HG03565 (cell line): ENCODE data around the gene DYRK2.
A peak's percentile ranks its signal among the peaks of the same experiment; 100 is the strongest.

Experiments used
- ATAC-seq: cut with Tn5 transposase; IDR thresholded peaks from one replicate; pipeline ENCODE4 v1.9.1; 2021; ENCODE audit warnings: mild to moderate bottlenecking, moderate library complexity; ENCODE audit not compliant: unreplicated experiment

Gene DYRK2

DNA sequence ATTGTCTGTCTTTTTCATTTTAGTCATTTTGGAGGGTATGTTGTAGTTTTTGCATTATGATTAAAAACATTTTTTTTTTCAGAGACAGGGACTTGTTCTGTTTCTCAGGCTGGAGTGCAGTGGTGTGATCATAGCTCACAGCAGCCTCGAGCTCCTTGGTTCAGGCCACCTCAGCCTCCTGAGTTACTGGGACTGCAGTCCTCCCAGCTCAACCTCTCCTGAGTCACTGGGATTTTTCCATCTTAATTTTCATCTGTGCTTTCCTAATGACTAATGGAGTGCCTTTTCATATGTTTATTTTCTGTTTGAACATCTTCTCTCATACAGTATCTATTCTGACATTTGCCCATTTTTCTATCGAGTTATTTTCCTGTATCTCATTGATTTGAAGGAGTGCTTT, 52.6 kb downstream of the DYRK2 start:
- no peak for ATAC-seq

DNA sequence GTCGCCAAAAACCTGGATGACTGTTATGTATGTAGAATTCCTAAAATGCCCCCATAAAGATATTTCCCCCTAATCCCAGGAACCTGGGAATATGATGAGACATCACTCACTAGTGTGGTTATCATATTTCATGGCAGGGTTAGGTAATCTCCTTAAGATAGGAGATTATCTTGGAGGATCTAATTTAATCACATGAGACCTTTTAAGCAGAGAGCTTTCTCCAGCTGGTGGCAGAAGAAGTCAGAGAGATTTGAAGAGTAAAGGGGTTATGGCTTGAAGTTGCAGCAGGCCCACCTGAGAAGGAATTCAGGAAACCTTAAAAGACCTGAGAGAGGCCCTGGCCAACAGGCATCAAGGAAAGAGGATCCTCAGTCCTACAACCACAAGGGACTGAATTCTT, 53.6 kb downstream of the DYRK2 start:
- ATAC-seq, result no peak

DNA sequence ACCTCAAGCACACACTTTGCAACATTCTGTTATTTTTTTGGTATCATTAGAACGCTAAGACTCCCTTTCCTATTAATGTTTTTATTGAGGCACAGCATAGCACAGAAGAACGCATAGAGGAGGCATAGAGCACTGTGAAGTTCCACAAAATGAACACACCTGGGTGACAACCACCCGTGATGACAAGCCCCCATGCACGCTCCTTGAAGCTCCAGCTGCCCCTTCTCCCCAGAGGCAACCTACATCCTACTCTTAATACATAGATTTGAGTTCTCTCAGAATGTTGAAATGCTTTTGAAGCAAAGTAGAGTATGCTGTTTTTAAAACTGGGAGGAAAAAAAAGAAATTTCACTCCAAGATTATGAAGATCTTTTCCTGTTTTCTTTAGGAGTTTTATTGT, 55.5 kb downstream of the DYRK2 start:
- no peak for ATAC-seq

DNA sequence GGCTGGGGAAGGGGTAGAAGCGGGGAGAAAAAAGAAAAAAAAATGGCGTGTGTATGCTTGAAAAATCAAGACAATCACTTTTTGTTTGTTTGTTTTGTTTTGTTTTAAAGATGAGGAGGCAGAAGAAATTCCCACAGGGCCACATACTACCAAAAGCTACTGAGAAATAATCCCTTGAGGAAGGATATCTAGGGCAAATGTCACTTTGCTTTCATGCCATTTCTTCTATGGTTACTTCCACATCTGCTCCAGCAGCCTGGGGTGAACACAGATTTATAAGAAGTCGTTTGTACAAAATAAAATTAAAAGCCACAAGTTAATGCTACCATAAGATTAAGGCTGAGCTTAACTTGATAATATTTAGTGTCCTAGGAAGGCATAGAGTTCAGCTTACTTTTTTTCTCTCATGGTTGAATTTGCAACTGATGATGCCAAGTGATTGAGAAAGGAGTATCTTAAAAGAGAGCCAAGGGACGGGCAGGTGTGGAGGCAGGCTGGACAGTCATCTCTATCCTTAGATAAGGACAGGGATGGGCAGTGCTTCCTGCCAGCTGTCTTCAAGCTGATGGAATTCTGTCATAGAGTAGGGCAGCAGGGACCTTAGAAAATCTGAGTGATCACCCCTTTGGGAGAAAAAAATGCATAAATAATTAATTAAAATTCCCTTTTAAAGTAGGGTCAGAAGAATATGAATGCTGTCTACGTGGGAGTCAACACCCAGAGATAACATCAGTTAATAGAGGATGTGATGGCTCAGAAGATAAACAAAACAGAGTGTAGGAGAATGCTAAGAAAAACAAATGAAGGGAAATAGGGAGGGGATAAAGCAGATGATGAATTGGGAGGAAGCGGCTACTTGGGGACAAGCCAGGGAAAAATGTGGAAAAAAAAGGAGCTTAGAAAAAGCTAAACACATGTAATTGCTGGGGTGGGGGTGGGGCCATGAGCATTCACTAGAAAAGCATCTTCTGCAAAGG, 57.1 kb downstream of the DYRK2 start:
- no peak for ATAC-seq

DNA sequence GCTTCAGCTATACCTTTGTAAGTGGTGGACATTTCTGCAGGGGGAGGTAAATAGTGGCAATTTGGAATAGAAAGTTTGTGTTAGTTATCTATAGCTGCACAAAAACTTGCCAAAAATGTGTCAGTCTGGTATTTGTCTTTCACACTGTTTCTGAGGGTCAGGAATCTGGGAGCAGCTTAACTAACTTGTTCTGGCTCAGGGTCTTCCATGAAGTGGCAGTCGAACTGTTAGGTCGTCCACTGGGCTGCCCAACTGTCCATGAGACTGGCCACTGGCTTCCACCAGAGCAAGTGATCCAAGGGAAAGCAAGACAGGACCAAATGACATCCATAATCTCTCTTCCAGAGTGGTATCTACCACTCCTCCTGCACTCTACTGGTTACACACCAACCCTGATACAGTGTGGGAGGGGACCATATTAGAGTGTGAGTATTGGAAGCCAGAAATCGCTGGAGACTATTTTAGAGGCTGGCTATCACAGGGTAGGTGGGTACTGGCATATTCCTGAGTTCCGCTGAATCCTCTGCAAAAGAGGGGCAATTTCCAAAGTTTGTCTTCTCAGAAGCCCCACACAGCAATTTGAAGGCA, 60.9 kb downstream of the DYRK2 start:
- no peak for ATAC-seq

- ATAC-seq, result peak; percentile 88
These were observed 62.0 kb downstream of the DYRK2 start for GRCh38 chr12:67710582-67710981.

DNA sequence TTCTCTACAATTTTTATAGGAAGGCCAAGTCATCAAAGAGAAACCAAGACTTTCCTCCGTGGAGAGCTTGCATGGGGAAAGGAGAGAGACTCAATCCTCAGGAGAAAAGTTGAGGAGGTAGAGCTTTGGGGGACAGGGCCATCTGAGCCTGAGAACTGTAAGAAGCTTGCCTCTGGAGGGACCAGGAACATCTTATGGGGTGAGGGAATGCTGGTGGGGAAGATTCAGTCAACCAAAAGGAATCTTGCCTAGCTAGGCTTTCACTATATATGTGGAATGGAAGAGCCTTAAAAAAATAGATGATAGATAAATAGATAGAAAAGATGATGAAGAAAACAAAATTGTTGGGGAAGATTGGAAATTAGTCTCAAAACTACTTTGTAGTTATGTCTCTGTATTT, 63.5 kb downstream of the DYRK2 start:
- ATAC-seq, result no peak

- no peak for ATAC-seq
These were observed 66.1 kb downstream of the DYRK2 start for GRCh38 chr12:67714648-67715047.
